Ectodermal cell (in vitro differentiated cells): ENCODE data around the gene SEMA5A.

Experiments
- H3K27ac ChIP-seq: 2 replicates; pipeline ENCODE4 v1.7.0; 2013; ENCODE audit warnings: mild to moderate bottlenecking, low read depth, low read length; ENCODE audit not compliant: insufficient read depth, poor library complexity, severe bottlenecking
- H3K27me3 ChIP-seq: 2 replicates; pipeline ENCODE4 v1.7.0; 2013; ENCODE audit warnings: mild to moderate bottlenecking, low read length; ENCODE audit not compliant: insufficient read depth, control insufficient read depth, poor library complexity, severe bottlenecking
- H3K36me3 ChIP-seq: one replicate; pipeline ENCODE4 v1.7.0; 2013; ENCODE audit warnings: low read length; ENCODE audit not compliant: control insufficient read depth, insufficient read depth
- H3K4me1 ChIP-seq: one replicate; pipeline ENCODE4 v1.7.0; 2013; ENCODE audit warnings: low read length; ENCODE audit not compliant: control insufficient read depth, insufficient read depth
- H3K4me3 ChIP-seq: 2 replicates; pipeline ENCODE4 v1.7.0; 2013; ENCODE audit warnings: low read depth, low read length, control low read depth; ENCODE audit not compliant: insufficient read depth
- H3K9me3 ChIP-seq: 2 replicates; pipeline ENCODE4 v1.7.0; 2013; ENCODE audit warnings: mild to moderate bottlenecking, low read length, moderate library complexity; ENCODE audit not compliant: control insufficient read depth
- WGBS, 2 experiments: methylation state at CpG; one replicate each; pipeline ENCODE4 v1.1.7; 2013; ENCODE audit warnings: missing lambda C conversion rate in 2 of 2; 5-methylcytosine and 5-hydroxymethylcytosine counted together

SEMA5A gene

GRCh38 chr5:9479990-9480389 lies 65.9 kb downstream of the SEMA5A start:
- no peaks in the 10 kb centered on the region for H3K36me3 ChIP-seq
- WGBS, 2 experiments, result 92 to 95% methylated on average over 3 of the region's 3 CpGs
- no peak overlapping the region for H3K27ac ChIP-seq
- H3K27me3 ChIP-seq, result no peaks in the 10 kb centered on the region
- H3K4me1 ChIP-seq, result no peaks in the 10 kb centered on the region
- H3K4me3 ChIP-seq, result no peak overlapping the region
- no peaks in the 10 kb centered on the region for H3K9me3 ChIP-seq

- Histone ChIP-seq H3K4me3 (no peak overlapping the region), H3K9me3 (no peaks in the 10 kb centered on the region)
These were observed 66.5 kb downstream of the SEMA5A start for GRCh38 chr5:9479361-9479760.

GRCh38 chr5:9477537-9477936 lies 68.3 kb downstream of the SEMA5A start:
- Histone ChIP-seq H3K27ac (no peak overlapping the region), H3K36me3 (no peaks in the 10 kb centered on the region), H3K9me3 (no peaks in the 10 kb centered on the region), H3K4me1 (no peaks in the 10 kb centered on the region), H3K27me3 (no peaks in the 10 kb centered on the region), H3K4me3 (no peak overlapping the region)
- WGBS, 2 experiments, result 86 to 90% methylated on average over 2 of the region's 2 CpGs

More at GRCh38 chr5:9479361-9479760, 66.5 kb downstream of the SEMA5A start:
- Histone ChIP-seq H3K27ac (no peak overlapping the region), H3K27me3 (no peaks in the 10 kb centered on the region), H3K36me3 (no peaks in the 10 kb centered on the region), H3K4me1 (no peaks in the 10 kb centered on the region)
- WGBS, 2 experiments, result 90 to 93% methylated on average over 7 of the region's 7 CpGs

DNA sequence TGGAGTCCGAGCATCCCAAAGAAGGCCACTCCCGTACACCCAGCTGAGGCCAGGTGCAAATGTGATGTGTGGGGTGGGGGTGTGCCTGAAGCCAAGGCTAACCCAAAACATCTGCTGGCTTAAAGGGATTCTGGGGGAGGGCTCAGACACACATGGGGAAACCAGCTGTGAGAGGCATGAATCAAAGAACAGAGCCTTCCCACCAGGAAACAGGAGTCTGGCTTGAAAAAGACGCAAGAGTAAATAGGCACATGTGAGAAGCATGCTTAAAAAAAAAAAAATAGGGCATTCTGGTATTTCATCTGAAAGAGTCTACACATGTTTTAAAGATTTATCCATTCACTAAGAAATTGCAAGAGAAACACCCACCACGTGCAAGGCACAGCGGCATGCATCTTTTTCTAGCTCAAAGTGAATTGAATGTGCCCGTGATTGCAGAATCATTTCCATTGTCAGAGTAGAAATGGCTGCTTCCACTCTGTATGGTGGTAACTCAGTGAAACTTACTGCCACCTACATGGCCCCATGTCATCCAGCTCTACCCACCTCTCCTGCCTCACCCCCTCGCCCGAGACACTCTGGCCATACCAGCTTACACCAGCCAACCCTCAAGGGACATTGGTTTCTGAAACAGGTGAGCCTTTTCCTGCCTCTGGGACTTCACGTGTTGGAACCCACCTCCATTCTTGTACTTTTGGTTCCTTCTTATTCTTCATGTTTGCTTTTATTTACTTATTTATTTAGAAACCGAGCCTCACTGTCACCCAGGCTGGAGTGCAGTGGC lies 71.5 kb downstream of the SEMA5A start:
- Histone ChIP-seq H3K27ac (no peak overlapping the region), H3K4me1 (no peaks in the 10 kb centered on the region), H3K36me3 (no peaks in the 10 kb centered on the region), H3K4me3 (no peak overlapping the region), H3K9me3 (no peaks in the 10 kb centered on the region), H3K27me3 (no peaks in the 10 kb centered on the region)
- WGBS, 2 experiments, result 75 to 80% methylated on average over 10 of the region's 10 CpGs

DNA sequence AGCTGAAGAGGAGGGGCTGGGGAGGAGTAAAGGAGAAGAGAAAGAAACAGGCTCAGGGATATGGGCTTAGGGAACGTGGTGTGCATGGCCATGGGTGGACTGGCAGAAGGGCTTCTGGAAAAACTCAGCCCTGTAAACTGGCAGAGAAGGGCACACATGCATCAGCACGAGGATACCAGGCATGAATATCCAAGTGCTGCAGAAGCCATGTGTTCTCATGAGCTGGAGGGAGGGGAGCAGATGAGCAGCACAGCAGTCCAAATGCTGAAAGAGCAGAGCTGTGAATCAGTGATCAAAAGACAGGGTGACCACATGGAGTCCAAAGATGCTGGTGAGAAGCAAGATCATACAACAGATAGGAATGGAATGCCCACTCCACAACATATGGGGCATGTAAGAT lies 72.3 kb downstream of the SEMA5A start:
- Histone ChIP-seq H3K36me3 (no peaks in the 10 kb centered on the region), H3K27me3 (no peaks in the 10 kb centered on the region), H3K9me3 (no peaks in the 10 kb centered on the region), H3K4me3 (no peak overlapping the region), H3K27ac (no peak overlapping the region), H3K4me1 (no peaks in the 10 kb centered on the region)
- 88 to 94% methylated on average over 2 of the region's 2 CpGs for WGBS, 2 experiments

DNA sequence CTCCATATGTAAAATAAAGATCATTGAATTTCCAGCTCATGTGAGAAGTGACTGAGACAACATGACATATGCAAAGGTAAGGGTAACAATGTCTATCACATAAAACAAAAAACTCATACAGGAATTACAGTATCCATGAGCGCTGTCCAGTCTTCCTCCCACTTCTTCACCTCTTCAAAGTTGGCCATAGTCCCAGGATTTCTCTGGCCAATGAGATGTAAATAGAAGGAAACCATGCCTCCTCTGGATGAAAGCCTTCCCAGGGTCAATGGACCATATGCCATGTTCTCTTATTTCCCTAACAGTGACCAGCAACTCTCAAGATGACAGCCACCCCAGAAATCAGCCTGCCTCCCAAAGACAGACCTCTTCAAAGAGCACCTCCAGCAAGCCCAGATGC lies 75.5 kb downstream of the SEMA5A start:
- WGBS, 2 experiments, result 91 to 93% methylated on average over 1 of the region's 1 CpG
- H3K4me3 ChIP-seq, result no peak overlapping the region
- H3K27ac ChIP-seq, result no peak overlapping the region
- H3K4me1 ChIP-seq, result no peaks in the 10 kb centered on the region
- no peaks in the 10 kb centered on the region for H3K36me3 ChIP-seq
- no peaks in the 10 kb centered on the region for H3K27me3 ChIP-seq
- H3K9me3 ChIP-seq, result no peaks in the 10 kb centered on the region

GRCh38 chr5:9468060-9468388 lies 77.9 kb downstream of the SEMA5A start:
- H3K36me3 ChIP-seq, result no peaks in the 10 kb centered on the region
- no peaks in the 10 kb centered on the region for H3K27me3 ChIP-seq
- H3K9me3 ChIP-seq, result no peaks in the 10 kb centered on the region
- H3K4me3 ChIP-seq, result no peak overlapping the region
- peaks cover 3% of the 10 kb centered on the region for H3K4me1 ChIP-seq
- WGBS, 2 experiments, result 75 to 78% methylated on average over 4 of the region's 4 CpGs
- H3K27ac ChIP-seq, result no peak overlapping the region

- Histone ChIP-seq H3K9me3 (no peaks in the 10 kb centered on the region), H3K4me3 (no peak overlapping the region), H3K27me3 (no peaks in the 10 kb centered on the region), H3K27ac (no peak overlapping the region), H3K4me1 (peaks cover 3% of the 10 kb centered on the region), H3K36me3 (no peaks in the 10 kb centered on the region)
- WGBS, 2 experiments, result 86 to 91% methylated on average over 12 to 13 of the region's 13 CpGs
These were observed 78.4 kb downstream of the SEMA5A start for GRCh38 chr5:9467199-9468059.

DNA sequence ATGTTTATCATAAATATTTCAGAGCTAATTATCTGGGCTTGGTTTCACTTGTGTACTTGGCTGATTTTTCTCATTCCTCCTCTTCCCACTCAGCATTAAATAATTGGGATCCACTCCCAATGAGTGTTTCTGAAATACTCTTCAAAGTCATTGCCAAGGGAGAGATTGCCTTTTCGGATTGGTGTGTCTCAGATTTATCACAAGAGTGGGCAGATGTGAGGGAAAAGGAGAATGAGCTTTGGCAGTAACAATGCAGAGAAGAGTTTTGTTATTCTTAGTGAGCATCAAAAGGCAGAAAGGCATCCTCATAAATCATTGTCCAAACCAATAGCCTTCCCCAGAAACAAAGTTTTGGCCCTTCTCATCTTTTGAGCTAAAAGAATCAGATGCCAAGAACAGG lies 79.2 kb downstream of the SEMA5A start:
- no peaks in the 10 kb centered on the region for H3K27me3 ChIP-seq
- H3K27ac ChIP-seq, result no peak overlapping the region
- no peaks in the 10 kb centered on the region for H3K9me3 ChIP-seq
- peaks cover 3% of the 10 kb centered on the region for H3K4me1 ChIP-seq
- H3K4me3 ChIP-seq, result no peak overlapping the region
- 79 to 94% methylated on average over 1 of the region's 1 CpG for WGBS, 2 experiments
- H3K36me3 ChIP-seq, result no peaks in the 10 kb centered on the region

DNA sequence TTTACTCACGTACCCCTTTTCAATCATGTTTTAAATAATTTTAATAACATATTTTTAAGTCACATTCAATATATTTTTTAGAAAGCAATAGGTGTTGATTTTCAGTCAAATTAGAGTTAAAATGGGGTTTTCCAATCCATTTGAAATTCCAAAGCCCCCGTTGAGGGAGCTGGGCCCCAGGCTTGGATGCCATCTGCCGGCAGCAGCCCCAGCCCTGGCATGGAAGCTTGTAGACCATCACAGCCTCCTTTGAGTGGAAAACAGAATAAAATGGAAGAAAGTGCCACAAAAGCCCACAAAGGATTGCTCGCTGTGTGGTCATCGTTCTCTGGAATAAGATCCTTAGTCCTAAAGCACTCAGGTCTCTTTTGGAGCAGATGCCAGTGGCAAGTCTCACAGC lies 81.4 kb downstream of the SEMA5A start:
- Histone ChIP-seq H3K4me3 (no peak overlapping the region), H3K27me3 (no peaks in the 10 kb centered on the region), H3K9me3 (no peaks in the 10 kb centered on the region), H3K36me3 (no peaks in the 10 kb centered on the region), H3K27ac (no peak overlapping the region), H3K4me1 (peaks cover 3% of the 10 kb centered on the region)
- 92 to 93% methylated on average over 4 of the region's 5 CpGs for WGBS, 2 experiments
